Activated B cell treated with CpG ODN at 0.5 μM for 24 hours (primary cell): ENCODE data around the gene IKZF1. TPM values are rescaled to one million over a fixed set of nuclear protein-coding genes. Genes with fewer than 3 reads are reported as not detected.
"Not testable (repeated sequence)": the region's sequence is repeated elsewhere in the genome, so short reads cannot be mapped to it uniquely, and the experiment has no call there.

ENCODE experiments used
- ATAC-seq: fragments of 200-7000 bp; cut with Tn5 transposase; one replicate; pipeline ENCODE4 v1.10.0; 2021; ENCODE audit warnings: low read depth, mild to moderate bottlenecking, moderate library complexity
- CTCF ChIA-PET: fragments of 350-600 bp; sonication (Branson Sonifier 250); formaldehyde crosslinking; loops from one replicate; lab custom pipeline; 2021; ENCODE audit warnings: antibody characterized with exemption; lab: Charles Lee
- POLR2A ChIA-PET: fragments of 350-600 bp; sonication (Branson Sonifier 250); formaldehyde crosslinking; loops from one replicate; lab custom pipeline; 2021; ENCODE audit warnings: antibody characterized with exemption; lab: Charles Lee
- DNase-seq: peaks from one replicate; pipeline ENCODE4 v3.0.0; 2022
- H3K27ac Mint-ChIP-seq: one replicate; pipeline ENCODE4 v1.8.0; 2020; ENCODE audit warnings: mixed read lengths
- H3K27me3 Mint-ChIP-seq: one replicate; pipeline ENCODE4 v1.8.0; 2021; ENCODE audit warnings: mixed read lengths
- H3K36me3 Mint-ChIP-seq: one replicate; pipeline ENCODE4 v1.8.0; 2021; ENCODE audit warnings: low read depth, mixed read lengths
- H3K4me1 Mint-ChIP-seq: one replicate; pipeline ENCODE4 v1.8.0; 2021; ENCODE audit warnings: mixed read lengths
- H3K4me3 Mint-ChIP-seq: one replicate; pipeline ENCODE4 v1.8.0; 2020; ENCODE audit warnings: mild to moderate bottlenecking, mixed read lengths
- H3K9me3 Mint-ChIP-seq: one replicate; pipeline ENCODE4 v1.8.0; 2020; ENCODE audit warnings: mixed read lengths
- intact Hi-C: fragments of 100-400 bp; cut with micrococcal nuclease; formaldehyde crosslinking; loops from one replicate; pipeline ENCODE4 v1.15.1; 2024
- total RNA-seq: library from RNA; stranded (reverse); gene quantifications from 2 replicates; pipeline ENCODE4 v1.2.3, GENCODE V29; 2022
- TF ChIP-seq, protein P1 (sequence below): fragments of 200-600 bp; IDR thresholded peaks from one replicate; pipeline ENCODE4 v1.8.0; 2022; ENCODE audit warnings: antibody characterized with exemption, mild to moderate bottlenecking

IKZF1 gene
- total RNA-seq, 1 donor from 2014 or later, result 325 TPM

DNA sequence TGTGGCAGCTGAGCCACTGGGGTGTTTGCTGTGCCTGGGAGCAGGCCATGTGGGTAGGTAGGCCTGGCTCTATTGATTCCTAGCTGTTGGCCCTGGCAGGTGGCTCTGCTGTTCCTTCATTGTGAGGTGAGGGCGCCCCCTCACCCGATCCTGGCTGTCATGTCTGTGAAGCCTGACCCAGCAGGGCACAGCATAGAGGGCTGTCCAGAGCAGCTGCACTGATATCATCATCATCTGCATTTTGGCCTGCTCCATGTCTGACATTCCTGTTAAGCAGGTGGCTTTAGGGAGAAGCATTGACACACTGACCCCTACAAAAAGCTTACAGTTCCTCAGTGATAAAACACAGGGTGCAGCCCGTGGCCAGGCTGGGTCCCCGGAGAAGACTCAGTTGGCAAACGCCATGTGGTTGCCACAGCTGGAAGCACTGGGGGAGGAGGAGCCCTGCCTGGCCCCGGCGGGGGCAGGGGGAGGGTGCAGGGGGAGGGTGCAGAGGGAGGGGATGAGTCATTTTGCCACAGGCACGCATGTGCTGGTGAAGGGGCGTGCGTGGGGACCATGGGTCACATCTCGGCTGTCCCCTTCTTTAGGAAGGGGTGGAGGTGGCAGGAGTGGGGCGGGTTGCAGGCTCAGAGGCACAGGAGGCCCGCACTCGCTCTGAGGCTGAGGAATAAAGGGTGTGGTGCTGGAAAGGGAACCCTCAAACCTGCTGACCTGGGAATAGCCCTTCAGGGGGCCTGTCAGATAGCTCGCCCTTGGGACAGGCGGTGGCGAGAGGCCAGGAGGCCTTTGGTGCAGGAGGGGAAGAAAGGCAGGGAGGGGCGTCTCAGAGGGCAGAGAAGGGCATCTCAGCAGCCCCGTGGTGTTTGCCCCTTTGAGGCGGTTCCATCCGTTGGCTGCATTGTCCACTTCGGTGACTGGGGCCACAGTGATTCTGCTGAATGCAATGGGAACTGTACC, 31.6 kb downstream of the IKZF1 start:
- TF ChIP-seq, protein P1, sequence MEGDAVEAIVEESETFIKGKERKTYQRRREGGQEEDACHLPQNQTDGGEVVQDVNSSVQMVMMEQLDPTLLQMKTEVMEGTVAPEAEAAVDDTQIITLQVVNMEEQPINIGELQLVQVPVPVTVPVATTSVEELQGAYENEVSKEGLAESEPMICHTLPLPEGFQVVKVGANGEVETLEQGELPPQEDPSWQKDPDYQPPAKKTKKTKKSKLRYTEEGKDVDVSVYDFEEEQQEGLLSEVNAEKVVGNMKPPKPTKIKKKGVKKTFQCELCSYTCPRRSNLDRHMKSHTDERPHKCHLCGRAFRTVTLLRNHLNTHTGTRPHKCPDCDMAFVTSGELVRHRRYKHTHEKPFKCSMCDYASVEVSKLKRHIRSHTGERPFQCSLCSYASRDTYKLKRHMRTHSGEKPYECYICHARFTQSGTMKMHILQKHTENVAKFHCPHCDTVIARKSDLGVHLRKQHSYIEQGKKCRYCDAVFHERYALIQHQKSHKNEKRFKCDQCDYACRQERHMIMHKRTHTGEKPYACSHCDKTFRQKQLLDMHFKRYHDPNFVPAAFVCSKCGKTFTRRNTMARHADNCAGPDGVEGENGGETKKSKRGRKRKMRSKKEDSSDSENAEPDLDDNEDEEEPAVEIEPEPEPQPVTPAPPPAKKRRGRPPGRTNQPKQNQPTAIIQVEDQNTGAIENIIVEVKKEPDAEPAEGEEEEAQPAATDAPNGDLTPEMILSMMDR, result no peak
- Mint-ChIP-seq H3K27ac (no peak overlapping the region), H3K4me3 (peak overlapping the region; percentile 74), H3K36me3 (peaks cover 39% of the 10 kb centered on the region), H3K9me3 (no peaks in the 10 kb centered on the region), H3K4me1 (peaks cover 2% of the 10 kb centered on the region), H3K27me3 (no peaks in the 10 kb centered on the region)
- ATAC-seq, result peak; percentile 63
- intact Hi-C loops, result loop anchor here (10.0 kb wide), 1 partner anchor 191 kb away; no protein-coding TSS in a partner anchor
- DNase-seq, result peak; percentile 69
- POLR2A ChIA-PET, result interaction anchor here (0.6 to 8.4 kb wide), 14 partner anchors 9 to 188 kb away, joined by 3 to 188 read pairs (median 6); partner anchors contain the start of gene IKZF1
- CTCF ChIA-PET, result interaction anchor here (0.7 to 2.7 kb wide), 3 partner anchors 33 to 131 kb away, joined by 3 to 12 read pairs (median 5); no protein-coding TSS in a partner anchor

DNA sequence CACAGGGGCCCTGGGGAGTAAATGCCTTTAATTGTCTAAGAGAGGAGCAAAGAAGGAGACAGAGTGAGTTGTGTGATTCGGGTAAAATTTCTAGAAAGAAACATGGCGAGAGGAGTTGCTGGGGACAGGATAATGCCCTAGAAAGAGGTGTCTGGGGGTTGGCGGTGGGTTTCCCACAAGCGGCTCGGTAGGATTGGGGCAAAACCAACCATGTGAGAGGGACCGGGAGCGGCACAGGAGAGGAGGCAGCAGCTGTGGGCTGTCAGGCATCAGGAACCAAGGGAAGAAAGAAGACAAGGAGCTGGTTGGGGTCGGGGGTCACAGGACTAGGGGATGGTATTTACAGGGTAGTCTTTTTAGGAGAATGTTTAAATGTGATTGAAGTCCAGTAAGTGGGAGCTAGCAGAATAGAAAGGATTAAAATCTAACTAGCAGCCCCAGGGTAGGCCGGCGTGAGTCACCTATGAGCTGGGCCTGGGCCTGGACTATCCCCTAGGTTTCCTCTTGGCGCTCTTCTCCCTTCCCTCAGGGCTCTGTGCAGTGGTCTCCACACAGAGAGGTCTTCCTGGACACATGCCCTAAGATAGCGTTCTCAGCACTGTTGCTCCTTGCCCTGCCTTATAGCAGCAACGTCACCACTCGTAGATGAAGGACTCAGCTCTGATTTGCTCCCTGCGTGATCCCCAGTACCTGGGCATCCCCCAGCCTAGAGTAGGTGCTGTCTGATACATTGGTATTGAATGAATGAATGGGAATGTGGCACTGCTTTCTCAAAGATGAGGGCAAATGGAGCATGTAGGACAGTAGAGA, 32.6 kb downstream of the IKZF1 start:
- TF ChIP-seq, protein P1, result no peak
- POLR2A ChIA-PET, result interaction anchor here (0.6 to 8.4 kb wide), 14 partner anchors 8 to 191 kb away, joined by 3 to 188 read pairs (median 6); partner anchors contain the start of gene IKZF1
- peaks cover 13% of the 10 kb centered on the region for H3K4me1 Mint-ChIP-seq
- CTCF ChIA-PET, result interaction anchor here (1.0 to 2.7 kb wide), 6 partner anchors 10 to 195 kb away, joined by 3 to 15 read pairs (median 8); no protein-coding TSS in a partner anchor
- H3K27me3 Mint-ChIP-seq, result no peaks in the 10 kb centered on the region
- no peak overlapping the region for H3K27ac Mint-ChIP-seq
- peaks cover 36% of the 10 kb centered on the region for H3K36me3 Mint-ChIP-seq
- intact Hi-C loops, result loop anchor here (10.0 kb wide), 1 partner anchor 192 kb away; no protein-coding TSS in a partner anchor
- H3K9me3 Mint-ChIP-seq, result no peaks in the 10 kb centered on the region
- no peak for ATAC-seq
- DNase-seq, result no peak
- H3K4me3 Mint-ChIP-seq, result peak overlapping the region; percentile 74

DNA sequence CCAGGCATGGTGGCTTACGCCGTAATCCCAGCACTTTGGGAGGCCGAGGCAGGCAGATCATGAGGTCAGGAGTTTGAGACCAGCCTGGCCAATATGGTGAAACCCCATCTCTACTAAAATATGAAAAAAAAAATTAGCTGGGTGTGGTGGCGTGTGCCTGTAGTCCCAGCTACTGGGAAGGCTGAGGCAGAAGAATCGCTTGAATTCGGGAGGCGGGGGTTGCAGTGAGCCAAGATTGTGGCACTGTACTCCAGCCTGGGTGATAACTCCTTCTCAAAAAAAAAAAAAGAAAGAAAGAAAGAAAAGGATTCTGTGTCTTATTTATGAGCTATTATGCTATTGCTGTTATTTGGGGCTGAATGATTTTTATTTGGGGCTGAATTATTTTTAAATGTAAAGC, 35.0 kb downstream of the IKZF1 start:
- H3K36me3 Mint-ChIP-seq, result peaks cover 49% of the 10 kb centered on the region
- not testable (repeated sequence) for ATAC-seq, H3K27ac Mint-ChIP-seq, H3K9me3 Mint-ChIP-seq, H3K27me3 Mint-ChIP-seq, DNase-seq
- peaks cover 36% of the 10 kb centered on the region for H3K4me1 Mint-ChIP-seq
- CTCF ChIA-PET, result interaction anchor here (0.8 to 2.3 kb wide), 7 partner anchors 11 to 134 kb away, joined by 3 to 15 read pairs (median 4); partner anchors contain the start of gene IKZF1
- POLR2A ChIA-PET, result interaction anchor here (1.0 to 8.4 kb wide), 12 partner anchors 10 to 68 kb away, joined by 3 to 188 read pairs (median 9); partner anchors contain the start of gene IKZF1
- intact Hi-C loops, result loop anchor here (10.0 kb wide), 1 partner anchor 195 kb away; no protein-coding TSS in a partner anchor
- H3K4me3 Mint-ChIP-seq, result peak overlapping the region; percentile 74

DNA sequence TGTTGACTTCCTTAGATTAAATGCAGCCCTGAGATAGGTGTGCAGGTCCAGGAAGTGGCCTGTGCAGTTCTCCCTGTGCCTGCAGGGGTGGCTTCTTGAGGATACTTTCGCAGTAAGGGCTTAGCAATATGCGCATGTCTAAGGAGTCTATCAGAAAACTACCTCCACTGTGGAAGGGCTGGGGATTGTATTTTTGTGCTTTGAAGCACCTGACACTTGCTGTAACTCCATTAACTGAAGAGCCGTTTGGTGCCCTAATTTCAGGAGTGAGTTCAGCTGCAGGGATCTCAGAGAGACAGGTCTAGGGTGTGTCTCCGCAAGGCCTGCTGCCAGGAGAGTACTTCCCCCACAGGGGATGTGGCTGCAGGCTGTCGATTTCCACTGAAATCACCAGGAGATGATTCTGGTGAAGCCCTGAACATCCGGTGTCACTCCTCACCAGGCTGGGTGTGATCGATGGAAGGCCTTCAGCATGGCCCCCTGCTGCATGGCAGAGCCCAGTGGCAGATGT, 35.5 kb downstream of the IKZF1 start:
- TF ChIP-seq, protein P1, result no peak
- H3K36me3 Mint-ChIP-seq, result peaks cover 52% of the 10 kb centered on the region
- H3K27me3 Mint-ChIP-seq, result no peaks in the 10 kb centered on the region
- CTCF ChIA-PET, result interaction anchor here (0.8 to 1.5 kb wide), 5 partner anchors 10 to 110 kb away, joined by 3 to 5 read pairs (median 3); partner anchors contain the start of gene IKZF1
- H3K9me3 Mint-ChIP-seq, result no peaks in the 10 kb centered on the region
- no peak for ATAC-seq
- peak overlapping the region; percentile 51 for H3K4me3 Mint-ChIP-seq
- intact Hi-C loops, result loop anchor here (10.0 kb wide), 1 partner anchor 195 kb away; no protein-coding TSS in a partner anchor
- POLR2A ChIA-PET, result interaction anchor here (1.0 to 8.4 kb wide), 8 partner anchors 10 to 58 kb away, joined by 5 to 188 read pairs (median 16); partner anchors contain the start of gene IKZF1
- no peak overlapping the region for H3K27ac Mint-ChIP-seq
- DNase-seq, result no peak
- H3K4me1 Mint-ChIP-seq, result peaks cover 39% of the 10 kb centered on the region
